HG03175 (cell line): ENCODE measurements around the gene SPRYD3.

Source experiments
- ATAC-seq: cut with Tn5 transposase; IDR thresholded peaks from one replicate; pipeline ENCODE4 v1.9.1; 2021; ENCODE audit warnings: mild to moderate bottlenecking, moderate library complexity; ENCODE audit not compliant: unreplicated experiment

The SPRYD3 gene

DNA sequence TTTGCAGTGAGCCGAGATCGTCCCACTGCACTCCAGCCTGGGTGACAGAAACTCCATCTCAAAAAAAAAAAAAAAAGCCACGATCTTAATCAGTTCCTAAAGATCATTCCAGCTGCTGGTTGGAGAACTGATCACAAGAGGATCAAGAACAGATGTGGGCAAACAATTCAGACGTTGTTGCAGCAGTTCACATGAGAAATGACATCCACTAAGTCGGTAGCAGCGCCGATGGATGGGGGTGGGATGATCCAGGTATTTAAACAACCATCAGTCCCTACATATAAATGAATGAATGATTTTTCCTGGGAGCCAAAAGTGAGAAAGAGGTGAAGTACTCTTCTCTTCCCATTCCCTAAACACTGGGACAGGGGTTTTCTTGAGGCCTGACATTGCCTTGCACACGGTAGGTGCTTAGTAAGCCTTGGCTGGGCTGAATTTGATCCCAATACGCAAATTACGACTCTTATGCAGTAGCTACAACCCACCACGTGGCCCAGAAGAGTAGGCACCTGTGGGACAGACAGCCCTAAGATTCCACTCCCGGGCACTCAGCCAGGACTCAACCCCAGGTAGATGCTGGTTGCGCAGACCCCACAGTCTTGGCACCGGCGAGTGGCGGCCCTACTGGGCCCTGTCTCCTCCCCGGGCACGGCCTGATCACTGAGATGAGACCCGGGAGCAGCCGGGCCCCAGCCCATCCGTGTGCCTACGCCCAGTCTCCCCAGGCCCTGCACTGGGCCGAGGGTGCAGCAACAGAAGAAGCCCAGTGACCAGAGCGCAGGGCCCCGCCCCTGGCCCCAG, 565 bp downstream of the SPRYD3 start:
- ATAC-seq: peak; percentile 32

DNA sequence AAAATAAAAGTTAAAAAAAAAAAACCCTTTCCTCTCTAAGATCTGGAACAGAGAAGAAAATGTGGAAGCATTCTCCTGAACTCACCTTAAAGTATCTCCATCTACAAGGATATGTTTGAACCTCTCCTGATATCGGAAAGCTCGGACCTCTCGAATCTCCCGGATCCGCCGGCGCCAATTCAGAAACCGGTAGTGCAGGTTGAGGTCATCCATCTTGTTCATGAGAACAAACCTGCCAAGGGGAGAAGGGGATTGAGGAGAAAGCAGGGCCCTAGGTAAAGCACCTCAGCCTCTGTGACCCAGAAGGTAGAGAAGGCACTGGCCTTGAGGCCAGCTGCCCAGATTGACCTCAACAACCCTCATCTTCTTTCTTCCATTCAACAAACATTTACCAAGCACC, 2.2 kb downstream of the SPRYD3 start:
- no peak for ATAC-seq

DNA sequence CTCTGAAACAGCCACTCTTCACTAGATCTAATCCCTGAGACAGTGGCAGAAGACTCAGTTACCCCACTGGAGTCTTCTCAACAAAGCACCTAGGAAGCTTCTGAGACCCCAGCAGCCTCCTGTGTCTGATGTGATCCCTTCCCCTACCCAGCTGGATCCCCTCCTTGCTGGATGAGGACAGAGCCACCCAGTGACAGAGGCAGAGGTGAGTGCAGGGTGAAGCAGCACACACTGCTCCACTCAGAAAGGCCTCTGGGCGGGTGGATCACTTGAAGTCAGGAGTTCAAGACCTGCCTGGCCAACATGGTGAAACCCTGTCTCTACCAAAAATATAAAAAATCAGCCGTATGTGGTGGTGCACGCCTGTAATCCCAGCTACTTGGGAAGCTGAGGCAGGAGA, 2.7 kb downstream of the SPRYD3 start:
- ATAC-seq: no peak

DNA sequence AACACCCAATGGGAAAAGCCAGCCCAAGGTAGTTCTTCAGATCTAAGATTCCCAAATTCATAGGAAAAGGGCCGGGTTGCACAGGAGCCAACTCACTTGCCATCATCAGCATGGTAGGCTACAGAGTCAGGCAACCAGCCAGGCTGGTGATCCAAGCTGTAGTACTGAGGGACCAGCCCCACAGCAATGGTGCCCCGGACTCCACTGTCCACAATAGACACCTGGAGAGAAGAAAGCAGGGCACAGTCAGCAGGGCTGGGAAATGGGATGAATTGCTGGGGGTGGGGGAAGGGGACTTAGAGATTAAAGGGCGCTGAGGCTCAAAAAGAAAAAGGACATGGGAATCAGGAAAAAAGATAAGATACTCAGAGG, 4.2 kb downstream of the SPRYD3 start:
- ATAC-seq: no peak

DNA sequence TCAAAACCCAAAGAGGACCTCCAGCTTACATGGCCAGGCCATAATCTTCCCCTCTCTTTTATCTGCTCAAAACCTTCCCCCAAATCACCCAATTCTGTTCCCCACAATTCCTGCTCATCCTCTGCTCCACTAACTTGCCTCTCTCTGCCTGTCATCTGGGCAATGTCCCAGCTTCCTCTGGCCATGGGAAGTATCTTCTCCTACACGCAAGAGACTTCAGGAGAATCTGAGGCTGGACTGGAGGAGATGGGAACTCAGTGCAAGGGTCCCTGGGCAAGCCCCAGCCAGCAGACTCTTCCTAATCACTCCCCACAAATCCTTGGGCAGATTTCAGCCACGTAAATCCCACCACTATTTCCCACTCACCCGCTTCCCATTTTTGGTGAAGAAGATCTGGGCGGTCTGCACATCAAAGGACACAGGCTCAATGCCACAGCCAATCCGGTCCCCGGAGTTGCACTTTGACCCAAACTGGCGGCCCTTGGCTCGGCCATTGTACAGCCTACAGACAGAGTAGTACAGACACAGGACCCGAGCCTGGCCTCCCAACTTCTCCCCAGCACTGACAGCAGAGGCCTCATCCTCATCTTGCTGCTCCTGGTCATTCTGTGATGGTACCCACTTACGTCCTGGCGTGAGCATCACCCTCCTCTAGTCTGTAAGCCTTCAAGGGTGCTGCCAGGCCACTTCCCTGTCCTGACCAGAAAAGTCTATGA, 4.7 kb downstream of the SPRYD3 start:
- ATAC-seq: no peak

DNA sequence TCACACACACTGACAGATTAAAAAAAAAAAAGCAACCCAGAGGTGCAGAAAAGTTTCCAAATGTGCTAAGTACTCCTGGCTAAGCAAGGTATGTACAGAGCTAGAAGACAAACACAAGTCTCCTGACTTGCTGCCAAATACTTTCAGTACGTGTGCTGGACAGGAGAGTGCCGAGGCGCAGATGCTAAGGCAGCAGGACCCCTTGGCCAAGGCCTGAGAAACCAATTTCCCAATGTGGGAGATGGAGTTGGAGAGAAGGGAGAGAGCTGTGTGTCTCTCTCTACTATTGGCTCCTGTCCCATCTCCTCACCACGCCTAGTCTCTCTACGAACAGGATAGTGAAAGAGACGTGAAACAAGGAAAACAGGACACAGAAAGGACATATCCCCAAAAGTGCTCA, 5.3 kb downstream of the SPRYD3 start:
- ATAC-seq: no peak

DNA sequence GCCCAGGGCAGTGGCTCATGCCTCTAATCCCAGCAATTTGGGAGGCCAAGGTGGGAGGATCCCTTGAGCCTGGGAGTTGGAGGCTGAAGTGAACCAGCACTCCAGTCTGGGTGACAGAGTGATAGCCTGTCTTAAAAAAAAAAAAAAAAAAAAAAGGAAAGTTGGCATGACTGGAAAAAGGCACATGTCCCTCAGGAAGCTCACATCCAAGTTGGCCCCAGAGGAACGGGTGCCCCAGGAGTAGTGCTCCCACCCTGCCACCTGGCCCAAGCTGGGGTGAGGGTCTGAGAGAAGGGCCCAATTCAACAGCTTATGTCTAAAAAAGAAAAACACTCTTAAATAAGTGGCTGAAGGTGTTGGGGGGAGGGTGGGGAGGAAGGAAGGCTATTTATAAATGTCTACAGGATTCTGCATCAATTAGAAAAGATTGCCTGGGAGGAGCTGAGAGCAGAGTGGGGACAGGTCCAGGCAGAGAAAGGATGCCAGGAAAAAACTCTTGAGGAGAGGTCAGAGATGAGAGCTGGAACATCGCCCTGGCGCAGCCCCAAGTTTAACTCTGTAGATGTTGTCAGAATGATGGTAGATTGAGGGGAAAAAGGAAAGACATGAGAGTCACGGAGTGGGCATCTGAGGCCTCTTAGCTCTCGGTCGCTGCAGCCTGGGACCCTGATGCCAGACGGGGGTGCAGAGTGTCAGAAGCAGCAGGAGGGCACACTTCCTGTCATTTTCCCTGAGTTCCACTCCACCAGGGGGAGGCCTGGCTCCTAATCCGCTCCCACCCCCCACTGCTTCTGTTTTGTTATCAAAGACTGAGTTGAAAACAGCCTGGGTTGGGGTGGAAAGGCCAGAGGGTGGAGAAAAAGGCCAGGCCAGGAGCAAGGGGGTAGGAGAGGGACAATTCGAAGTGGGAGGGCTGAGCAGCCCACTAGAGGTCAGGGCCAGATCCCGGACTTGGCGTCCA, 7.3 kb downstream of the SPRYD3 start:
- no peak for ATAC-seq

DNA sequence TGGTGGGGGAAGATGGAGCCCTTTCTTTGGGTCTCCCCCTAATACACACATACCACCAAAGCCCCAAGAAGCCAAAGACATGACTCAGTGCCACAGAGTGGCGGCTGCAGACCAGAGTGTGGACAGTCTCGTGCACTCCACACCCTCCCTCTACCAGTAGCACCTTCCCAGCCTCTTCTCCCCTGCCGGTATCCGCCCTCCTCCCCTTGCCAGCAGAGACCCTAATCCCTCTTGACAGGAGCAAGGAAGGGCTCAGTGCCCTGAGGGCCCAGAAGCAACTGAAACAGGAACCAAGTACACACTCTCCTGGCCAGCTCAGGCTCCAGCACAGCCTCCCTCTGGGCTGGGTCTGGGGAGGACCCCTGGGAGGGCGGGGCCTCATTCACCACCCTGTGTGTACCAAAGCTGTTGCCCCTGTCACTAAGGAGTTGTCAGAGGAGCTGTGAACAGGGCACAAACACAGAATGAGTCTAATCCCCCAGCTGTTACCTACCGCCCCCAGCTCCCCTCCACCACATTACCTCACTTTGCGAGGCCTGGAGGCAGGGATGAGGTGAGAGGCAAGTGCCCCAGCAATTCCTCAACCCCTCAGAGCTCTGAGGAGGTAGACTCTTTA, 8.2 kb downstream of the SPRYD3 start:
- no peak for ATAC-seq

DNA sequence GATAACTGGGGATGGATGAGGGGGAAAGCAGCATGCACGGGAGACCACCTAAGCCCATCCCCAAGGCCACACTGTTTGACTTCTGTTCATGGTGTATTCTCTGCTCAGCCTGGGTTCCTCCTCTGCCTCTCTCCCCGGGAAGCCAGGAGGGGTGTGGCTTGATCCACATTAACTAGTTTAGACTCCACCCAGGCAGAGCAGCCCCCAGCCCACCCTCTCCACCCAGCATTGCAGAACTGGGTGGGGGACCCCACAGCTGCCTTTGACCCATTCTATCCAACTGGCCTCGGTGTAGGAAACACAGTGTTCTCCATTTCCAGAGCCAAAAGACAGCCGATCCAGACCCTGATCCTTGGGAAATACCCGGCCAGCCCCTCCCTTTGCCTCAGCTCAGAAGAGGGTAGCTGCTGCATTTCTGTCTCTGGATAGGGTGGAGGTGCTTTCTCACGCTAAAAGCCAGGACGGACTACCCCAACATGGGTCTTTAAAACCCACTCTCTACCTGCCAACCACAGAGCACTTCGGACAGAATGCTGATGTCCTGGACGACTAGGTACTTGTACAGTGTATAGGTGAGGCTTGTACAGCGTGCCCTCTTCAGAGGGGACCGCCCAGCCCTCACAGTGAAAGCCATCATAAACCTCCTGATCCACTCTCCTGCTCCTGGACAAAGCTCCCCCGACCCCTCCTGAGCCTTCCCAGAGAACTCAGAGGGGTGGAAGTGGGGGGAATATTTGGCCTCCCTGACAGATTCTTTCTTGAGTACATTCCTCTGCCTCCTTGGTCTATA, 9.4 kb downstream of the SPRYD3 start:
- no peak for ATAC-seq

DNA sequence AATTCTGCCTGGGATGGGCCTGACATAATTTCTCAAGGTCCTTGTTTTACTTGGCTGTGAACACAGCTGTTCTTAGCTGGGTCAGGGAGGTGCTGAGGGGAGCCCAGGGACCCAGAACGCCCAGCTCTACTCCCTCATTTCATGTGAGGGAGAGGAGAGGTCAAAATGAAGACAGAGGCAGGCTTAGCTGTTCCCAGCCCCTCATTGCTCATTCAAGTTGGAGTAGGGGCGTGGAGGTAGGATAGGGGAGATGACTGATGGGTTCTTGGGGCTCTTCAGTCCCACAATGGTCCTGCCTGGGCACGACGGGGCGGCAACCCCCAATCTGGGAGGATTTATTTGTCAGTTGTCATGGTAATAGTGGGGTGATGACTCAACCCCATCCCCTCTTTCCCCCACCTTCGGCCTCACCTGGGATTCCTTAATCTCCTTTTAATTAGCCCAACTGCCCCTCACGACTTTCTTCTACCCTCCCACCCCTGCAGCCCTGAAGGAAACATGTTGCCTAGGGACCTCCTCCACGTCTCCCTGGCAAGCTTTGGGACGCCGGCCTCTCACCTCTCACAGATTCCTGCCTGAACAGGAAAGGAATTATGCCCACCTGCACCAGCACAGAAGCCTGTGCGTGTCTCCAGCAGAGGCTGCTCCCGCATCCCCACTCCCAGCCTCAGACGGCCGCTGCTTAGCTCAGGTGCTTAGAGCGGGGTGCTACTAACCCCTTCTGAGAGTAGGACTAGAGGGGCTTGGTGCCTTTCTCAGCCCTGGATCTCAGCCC, 10.2 kb downstream of the SPRYD3 start:
- ATAC-seq: no peak

DNA sequence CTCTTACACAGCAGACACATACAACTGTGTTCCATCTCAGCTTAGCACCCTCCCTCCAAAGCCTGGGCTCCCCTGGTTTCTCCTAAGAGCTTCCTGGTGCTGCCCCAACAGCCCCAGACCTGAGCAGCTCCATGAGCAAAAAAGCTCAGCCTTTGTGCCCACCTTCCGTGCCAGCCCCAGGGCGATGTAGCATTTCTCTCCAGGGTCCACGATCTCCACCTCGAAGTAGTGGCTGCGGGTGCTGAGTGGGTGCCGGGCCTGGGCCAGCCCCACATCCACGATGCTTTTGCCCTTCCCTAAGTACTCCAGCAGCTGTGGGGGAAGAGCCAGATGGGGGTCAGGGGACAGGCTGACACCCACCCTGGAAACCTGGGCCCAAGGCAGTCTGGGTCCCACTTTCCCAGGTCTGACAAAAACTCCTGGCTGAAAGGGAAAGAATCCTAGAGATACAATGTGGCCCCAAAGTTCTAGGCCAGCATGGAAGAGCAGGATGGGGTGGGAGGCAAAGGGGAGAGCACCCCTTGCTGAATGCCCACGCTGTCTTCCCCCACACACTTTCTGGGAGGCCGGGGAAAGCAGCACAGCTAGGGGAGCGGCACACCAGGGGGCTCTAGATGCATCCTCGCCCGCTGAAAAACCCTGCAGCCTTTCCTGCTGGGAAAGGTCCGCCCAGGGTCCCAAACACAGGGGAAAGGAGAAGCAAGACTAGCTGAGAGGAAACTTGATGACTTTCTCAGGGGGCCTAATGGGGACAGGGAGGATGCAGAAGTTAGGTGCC, 11.0 kb downstream of the SPRYD3 start:
- ATAC-seq: no peak

DNA sequence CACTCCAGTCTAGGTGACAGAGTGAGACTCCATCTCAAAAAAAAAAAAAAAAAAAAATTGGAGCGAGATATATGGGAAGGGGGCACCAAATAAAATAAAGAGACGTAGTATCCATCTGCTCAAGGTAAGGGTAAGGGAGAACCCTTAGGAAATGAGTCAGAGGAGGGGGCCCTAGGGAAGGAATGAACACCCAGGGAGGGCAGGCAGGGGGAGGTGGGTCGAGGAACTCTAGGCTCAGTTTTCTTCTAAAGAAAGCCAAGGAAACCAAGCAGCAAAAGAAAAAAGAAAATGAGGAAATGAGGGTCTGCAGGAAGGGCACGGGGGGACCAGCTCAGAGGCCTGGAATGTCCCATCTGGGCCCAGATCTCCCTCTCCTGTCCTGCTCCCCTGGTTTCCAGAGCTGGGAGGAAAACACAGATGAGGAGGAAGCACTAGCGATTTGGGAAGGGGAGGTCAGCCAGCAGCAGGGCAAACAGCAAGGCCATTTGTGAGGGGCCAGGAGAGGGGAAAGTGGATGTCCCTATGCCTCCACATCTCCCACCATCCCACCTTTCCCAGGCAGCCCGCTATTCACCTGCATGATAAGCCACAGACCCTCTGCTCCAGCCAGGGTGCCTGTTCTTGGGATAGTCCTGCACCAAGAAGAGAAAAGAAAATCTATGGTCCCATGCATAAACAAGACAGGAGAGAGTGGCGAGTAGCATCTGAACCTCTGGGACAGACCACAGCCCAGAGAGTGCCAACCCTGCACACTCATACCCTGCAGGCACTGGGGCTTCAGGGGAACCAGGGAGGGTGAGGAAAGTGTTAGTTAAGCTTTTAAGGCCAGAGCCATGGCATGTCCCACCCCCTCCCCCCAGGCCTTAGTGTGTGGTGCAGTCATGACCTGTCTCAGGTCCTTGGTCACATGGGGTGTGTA, 11.9 kb downstream of the SPRYD3 start:
- ATAC-seq: no peak

DNA sequence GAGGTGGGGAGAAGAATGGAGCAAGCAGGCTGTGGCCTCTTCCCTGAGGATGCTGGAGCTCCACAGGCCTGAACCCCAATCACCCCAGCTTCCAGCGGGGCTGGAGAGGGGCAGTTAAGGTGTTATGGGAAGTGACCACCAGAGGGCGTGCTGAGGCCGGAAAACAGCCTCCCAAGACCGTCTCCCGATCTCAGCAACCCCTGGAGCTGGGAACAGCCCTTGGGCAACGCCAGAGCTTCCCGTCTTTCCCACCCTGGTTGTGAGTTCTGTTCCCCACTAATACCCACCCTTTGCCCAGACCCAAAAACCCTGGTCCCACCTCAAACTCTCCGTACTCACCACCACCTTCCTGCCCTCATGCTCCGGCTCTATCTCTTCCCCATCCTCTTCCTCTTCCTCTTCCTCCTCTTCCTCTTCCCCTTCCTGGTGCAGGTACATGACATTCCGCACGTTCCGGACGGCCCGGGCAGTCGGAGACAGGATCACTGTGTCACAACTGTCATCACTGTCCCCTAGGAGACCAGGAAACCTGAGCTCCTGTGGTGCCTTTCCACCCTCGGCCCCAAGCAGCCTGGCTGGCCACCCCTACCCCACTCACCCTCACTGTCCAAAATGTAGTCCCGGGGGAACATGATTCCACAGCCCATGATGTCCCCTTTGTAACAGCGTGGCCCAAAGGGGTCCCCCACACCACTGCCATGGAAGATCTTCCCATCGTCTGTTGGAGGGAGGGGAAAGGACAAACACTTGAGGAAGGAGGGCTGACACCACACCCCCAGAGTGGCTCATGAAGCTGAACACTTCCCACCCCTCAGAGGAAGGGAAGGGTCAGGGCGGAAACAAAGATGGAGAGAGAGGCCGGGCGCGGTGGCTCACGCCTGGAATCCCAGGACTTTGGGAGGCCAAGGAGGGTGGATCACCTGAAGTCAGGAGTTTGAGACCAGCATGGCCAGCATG, 12.9 kb downstream of the SPRYD3 start:
- no peak for ATAC-seq

DNA sequence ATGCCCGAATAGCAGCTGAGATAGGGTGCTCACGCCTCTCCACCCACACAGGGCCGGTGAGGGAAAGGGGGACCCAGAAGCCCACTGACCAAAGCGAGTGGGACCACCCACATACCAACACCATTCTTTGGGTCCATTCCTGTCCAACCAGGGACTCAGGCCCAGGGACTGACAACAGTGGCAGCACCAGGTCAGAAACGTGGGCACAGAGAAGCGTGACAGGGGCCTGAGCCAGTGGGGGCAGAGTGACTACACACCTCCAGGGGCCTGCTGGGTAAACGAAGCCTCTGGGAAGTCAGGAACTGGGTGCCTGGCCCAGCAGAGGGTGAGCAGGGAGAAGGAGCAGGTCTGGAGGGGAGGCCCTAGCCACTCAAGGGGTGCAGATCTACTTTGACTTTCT, 13.7 kb downstream of the SPRYD3 start:
- ATAC-seq: no peak

DNA sequence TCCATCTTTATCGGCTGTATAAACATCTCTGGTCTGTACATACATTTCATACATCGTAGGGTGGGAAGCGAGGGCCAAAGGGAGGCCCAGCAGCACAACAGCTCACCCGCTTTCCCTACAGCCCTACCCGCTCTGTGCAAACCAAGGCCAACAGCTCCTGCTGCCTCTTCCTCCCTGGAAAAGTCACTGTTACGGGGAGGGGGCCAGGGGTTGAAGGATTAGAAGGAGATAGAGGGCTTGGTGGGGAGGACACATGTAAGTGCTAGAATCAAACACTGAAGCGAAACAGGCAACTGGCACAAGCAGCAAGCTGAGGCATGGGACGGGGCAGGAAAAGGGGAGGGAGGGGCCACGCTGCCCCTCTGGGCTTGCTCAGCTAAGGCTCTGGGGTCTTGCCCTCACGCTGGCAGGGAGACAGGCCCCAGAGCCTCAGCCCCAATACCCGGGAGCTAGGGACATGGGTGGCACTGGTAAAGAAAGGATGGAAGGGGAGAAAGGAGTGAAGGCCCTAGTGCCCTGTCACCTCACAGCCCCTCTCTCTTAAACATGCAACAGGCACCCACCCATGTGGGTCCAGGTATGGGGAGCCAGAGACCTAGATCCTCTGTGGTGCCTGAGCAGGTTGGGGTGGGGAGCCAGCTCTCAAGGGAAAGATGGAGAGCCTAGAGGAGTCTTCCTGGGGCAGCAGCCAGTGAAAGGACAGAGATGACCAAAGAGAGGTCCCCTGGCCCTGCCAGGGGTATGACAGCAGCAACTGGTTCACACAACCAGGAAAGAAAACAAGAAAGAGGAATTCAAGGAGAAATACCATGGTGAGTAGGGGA, 14.4 kb downstream of the SPRYD3 start:
- no peak for ATAC-seq
